ENCODE measurements around the gene SOX2.

- TF ChIP-seq POLR2A (IDR thresholded peaks at IDR 0.05; ENCODE audit: low read depth, low read length) (no peak), POLR2AphosphoS5 (IDR thresholded peaks at IDR 0.05; ENCODE audit: low read depth, low read length) (no peak)
Measured at GRCh38 chr3:181719991-181720680, 8.4 kb downstream of the SOX2 start.
